ENCODE data around the gene ATP2C2. TPM values are rescaled to one million over a fixed set of nuclear protein-coding genes. Genes with fewer than 3 reads are reported as not detected.

The ATP2C2 gene
- total and polyA plus RNA-seq, 2 experiments from 2014 or later, result 2.1 TPM

DNA sequence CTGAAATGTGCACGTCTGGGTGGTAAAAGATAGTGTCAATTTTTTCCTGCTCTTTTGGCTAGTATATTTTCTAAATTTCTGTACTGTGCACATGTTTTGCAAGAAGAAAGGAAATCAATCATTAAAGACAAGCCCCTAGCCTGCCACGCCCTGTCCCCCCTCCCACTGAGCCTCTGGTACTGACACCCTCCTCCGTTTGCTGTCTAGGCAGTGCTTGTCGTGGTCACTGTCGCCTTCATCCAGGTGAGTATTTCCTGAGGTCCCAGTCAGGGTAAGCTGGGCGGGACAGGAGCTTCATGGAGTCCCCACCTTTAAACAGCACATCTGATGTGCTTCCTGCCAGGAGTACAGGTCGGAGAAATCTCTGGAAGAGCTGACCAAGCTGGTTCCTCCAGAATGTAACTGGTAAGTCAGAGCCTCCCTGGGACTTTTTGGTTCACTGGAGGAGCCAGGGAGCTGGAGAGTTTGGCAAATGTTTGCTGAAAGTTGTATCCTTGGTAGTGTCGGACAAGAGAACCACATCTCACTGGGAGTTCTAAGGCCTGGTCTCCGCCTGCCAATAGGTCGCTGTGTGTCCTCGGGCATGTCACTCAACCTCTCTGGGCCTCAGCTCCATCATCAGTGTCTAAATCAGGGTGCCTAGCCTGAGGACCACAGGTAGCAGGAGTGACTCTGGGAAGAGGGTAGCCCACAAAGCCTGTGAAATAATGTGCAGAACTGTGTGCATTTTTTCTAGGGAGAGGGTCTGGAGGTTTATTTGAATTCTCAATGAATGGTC, 42.2 kb downstream of the ATP2C2 start:
- Mint-ChIP-seq H3K27ac (no peak overlapping the region), H3K36me3 (ENCODE audit: low read depth) (no peaks in the 10 kb centered on the region), H3K27me3 (ENCODE audit: insufficient read depth, low read depth, poor library complexity) (peaks cover 10% of the 10 kb centered on the region), H3K4me1 (no peaks in the 10 kb centered on the region; the same call in 2 of the 3 replicates), H3K9me3 (no peaks in the 10 kb centered on the region; the same call in 2 of the 3 replicates), H3K4me3 (no peak overlapping the region)
- TF ChIP-seq ZNF331 (CRISPR knock-in tag; IDR thresholded peaks at IDR 0.05; ENCODE audit: low read depth) (no peak), STAT1 (IDR thresholded peaks at IDR 0.05; ENCODE audit: unreplicated experiment) (no peak), EZH2 (IDR thresholded peaks at IDR 0.05; ENCODE audit: low read depth, unreplicated experiment) (no peak), NANOG (IDR thresholded peaks at IDR 0.05; ENCODE audit: borderline replicate concordance) (no peak)
- TF ChIP-seq, protein P1, sequence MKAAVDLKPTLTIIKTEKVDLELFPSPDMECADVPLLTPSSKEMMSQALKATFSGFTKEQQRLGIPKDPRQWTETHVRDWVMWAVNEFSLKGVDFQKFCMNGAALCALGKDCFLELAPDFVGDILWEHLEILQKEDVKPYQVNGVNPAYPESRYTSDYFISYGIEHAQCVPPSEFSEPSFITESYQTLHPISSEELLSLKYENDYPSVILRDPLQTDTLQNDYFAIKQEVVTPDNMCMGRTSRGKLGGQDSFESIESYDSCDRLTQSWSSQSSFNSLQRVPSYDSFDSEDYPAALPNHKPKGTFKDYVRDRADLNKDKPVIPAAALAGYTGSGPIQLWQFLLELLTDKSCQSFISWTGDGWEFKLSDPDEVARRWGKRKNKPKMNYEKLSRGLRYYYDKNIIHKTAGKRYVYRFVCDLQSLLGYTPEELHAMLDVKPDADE (IDR thresholded peaks at IDR 0.05), result no peak
- TF ChIP-seq, protein P2, sequence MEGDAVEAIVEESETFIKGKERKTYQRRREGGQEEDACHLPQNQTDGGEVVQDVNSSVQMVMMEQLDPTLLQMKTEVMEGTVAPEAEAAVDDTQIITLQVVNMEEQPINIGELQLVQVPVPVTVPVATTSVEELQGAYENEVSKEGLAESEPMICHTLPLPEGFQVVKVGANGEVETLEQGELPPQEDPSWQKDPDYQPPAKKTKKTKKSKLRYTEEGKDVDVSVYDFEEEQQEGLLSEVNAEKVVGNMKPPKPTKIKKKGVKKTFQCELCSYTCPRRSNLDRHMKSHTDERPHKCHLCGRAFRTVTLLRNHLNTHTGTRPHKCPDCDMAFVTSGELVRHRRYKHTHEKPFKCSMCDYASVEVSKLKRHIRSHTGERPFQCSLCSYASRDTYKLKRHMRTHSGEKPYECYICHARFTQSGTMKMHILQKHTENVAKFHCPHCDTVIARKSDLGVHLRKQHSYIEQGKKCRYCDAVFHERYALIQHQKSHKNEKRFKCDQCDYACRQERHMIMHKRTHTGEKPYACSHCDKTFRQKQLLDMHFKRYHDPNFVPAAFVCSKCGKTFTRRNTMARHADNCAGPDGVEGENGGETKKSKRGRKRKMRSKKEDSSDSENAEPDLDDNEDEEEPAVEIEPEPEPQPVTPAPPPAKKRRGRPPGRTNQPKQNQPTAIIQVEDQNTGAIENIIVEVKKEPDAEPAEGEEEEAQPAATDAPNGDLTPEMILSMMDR (conservative IDR thresholded peaks at IDR 0.05; ENCODE audit: low read depth in 2 of 2), result no peak
- TF ChIP-seq, protein P3, sequence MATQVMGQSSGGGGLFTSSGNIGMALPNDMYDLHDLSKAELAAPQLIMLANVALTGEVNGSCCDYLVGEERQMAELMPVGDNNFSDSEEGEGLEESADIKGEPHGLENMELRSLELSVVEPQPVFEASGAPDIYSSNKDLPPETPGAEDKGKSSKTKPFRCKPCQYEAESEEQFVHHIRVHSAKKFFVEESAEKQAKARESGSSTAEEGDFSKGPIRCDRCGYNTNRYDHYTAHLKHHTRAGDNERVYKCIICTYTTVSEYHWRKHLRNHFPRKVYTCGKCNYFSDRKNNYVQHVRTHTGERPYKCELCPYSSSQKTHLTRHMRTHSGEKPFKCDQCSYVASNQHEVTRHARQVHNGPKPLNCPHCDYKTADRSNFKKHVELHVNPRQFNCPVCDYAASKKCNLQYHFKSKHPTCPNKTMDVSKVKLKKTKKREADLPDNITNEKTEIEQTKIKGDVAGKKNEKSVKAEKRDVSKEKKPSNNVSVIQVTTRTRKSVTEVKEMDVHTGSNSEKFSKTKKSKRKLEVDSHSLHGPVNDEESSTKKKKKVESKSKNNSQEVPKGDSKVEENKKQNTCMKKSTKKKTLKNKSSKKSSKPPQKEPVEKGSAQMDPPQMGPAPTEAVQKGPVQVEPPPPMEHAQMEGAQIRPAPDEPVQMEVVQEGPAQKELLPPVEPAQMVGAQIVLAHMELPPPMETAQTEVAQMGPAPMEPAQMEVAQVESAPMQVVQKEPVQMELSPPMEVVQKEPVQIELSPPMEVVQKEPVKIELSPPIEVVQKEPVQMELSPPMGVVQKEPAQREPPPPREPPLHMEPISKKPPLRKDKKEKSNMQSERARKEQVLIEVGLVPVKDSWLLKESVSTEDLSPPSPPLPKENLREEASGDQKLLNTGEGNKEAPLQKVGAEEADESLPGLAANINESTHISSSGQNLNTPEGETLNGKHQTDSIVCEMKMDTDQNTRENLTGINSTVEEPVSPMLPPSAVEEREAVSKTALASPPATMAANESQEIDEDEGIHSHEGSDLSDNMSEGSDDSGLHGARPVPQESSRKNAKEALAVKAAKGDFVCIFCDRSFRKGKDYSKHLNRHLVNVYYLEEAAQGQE (IDR thresholded peaks at IDR 0.05; ENCODE audit: unreplicated experiment), result no peak
- Histone ChIP-seq H3K27me3 (ENCODE audit: insufficient read depth) (no peaks in the 10 kb centered on the region), H2AFZ (no peak overlapping the region), H3K27ac (ENCODE audit: low read depth) (no peak overlapping the region), H4K20me1 (replicated peaks; ENCODE audit: insufficient read depth) (no peaks in the 10 kb centered on the region), H3F3A (replicated peaks; ENCODE audit: low read depth) (no peaks in the 10 kb centered on the region), H3K36me3 (ENCODE audit: insufficient read depth) (no peaks in the 10 kb centered on the region), H3K79me2 (replicated peaks; ENCODE audit: insufficient read depth) (no peaks in the 10 kb centered on the region), H3K9me2 (ENCODE audit: insufficient read depth) (no peaks in the 10 kb centered on the region), H3K4me2 (no peak overlapping the region), H3K4me3 (no peak overlapping the region), H3K4me1 (ENCODE audit: insufficient read depth) (no peaks in the 10 kb centered on the region)
- no peak for ATAC-seq
- DNase-seq (ENCODE audit: low spot score), result no peak

DNA sequence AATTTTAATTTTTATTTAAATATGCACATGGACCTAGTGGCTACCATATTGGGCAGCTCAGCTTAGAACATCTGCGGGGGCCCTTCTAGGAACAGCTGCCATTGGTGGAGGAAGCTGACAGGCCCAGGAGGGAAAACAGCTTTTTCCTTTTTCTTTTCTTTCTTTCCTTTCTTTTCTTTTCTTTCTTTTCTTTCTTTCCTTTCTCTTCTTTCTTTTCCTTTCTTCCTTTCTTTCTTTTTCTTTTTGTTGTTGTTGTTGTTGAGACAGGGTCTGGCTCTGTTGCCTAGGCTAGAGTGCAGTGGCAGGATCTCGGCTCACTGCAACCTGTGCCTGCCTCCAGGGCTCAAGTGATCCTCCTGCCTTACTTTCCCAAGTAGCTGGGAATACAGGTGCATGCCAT, 43.4 kb downstream of the ATP2C2 start:
- Histone ChIP-seq H4K20me1 (replicated peaks; ENCODE audit: insufficient read depth) (no peaks in the 10 kb centered on the region), H3K27ac (ENCODE audit: low read depth) (no peak overlapping the region), H2AFZ (no peak overlapping the region), H3K79me2 (replicated peaks; ENCODE audit: insufficient read depth) (no peaks in the 10 kb centered on the region), H3F3A (replicated peaks; ENCODE audit: low read depth) (no peaks in the 10 kb centered on the region), H3K4me1 (ENCODE audit: insufficient read depth) (no peaks in the 10 kb centered on the region), H3K4me2 (no peak overlapping the region), H3K36me3 (ENCODE audit: insufficient read depth) (no peaks in the 10 kb centered on the region), H3K27me3 (ENCODE audit: insufficient read depth) (no peaks in the 10 kb centered on the region), H3K9me2 (ENCODE audit: insufficient read depth) (no peaks in the 10 kb centered on the region), H3K4me3 (no peak overlapping the region)
- H3K36me3 Mint-ChIP-seq (ENCODE audit: low read depth), result no peaks in the 10 kb centered on the region
- no peak for ATAC-seq
- H3K27me3 Mint-ChIP-seq (ENCODE audit: insufficient read depth, low read depth, poor library complexity), result peaks cover 11% of the 10 kb centered on the region
- DNase-seq (ENCODE audit: low spot score), result no peak
- TF ChIP-seq, protein P2 (conservative IDR thresholded peaks at IDR 0.05; ENCODE audit: low read depth in 2 of 2), result no peak
- TF ChIP-seq CREB1 (CRISPR knock-in tag; IDR thresholded peaks at IDR 0.05; ENCODE audit: low read depth), result no peak
- H3K4me1 Mint-ChIP-seq, result no peaks in the 10 kb centered on the region; the same call in 2 of the 3 replicates
- H3K4me3 Mint-ChIP-seq, result no peak overlapping the region
- no peak overlapping the region for H3K27ac Mint-ChIP-seq
- H3K9me3 Mint-ChIP-seq, result no peaks in the 10 kb centered on the region; the same call in 2 of the 3 replicates
